ENCODE results near the gene OR52E2. TPM values are rescaled to one million over a fixed set of nuclear protein-coding genes. Genes with fewer than 3 reads are reported as not detected.

OR52E2 gene
- total and polyA plus RNA-seq, 4 donors = not detected

DNA sequence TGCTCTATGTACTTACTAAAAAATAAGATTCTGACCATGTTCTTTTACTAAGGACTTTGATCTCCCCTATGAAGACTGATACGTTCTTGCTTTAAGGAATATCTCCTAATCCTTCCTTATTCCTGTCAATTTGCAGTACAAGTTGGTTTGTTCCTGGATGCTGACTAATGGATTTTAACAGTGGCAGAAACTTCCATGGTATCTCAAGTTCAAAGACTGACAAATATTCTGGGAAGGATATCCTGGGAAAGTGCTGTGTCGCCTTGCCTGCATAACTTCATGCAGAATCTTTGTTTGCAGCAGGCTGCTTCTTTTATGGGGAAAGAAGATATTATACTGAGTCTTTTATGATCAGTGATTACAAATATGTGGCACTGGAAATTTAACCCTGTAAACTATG, 21.5 kb downstream of the OR52E2 start:
- 88% methylated on average over 1 of the region's 2 CpGs for WGBS (ENCODE audit: insufficient coverage)

DNA sequence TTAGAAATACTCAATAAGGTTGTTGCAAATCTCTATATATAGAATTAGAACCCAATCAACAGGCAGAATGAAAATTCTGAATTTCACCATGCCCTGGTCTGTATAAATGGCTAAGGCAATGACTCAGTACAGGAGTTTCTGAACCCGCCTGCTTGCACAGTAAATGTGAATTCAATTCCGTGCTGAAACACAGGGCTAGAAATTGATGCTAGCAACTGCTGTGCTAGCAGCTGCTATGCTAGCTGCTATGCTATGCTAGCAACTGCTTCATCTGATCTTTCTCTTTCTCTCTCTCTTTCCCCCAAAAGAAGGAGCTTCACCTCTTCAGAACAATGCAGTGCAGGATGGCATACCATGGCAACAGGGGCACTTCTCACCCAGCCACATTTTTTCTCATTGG, 22.8 kb downstream of the OR52E2 start:
- DNase-seq (ENCODE audit: low read depth in 4 of 6, low spot score in 6 of 6) = peak in 2 of 6 donors; percentile 49 to 63
- Histone ChIP-seq H3K4me3 (ENCODE audit: low read depth, low read length) (no peak overlapping the region), H3K27me3 (ENCODE audit: control insufficient read depth, insufficient read depth, low read length) (no peaks in the 10 kb centered on the region), H3K4me1 (ENCODE audit: control insufficient read depth, insufficient read depth, low read length) (no peaks in the 10 kb centered on the region), H3K9me3 (ENCODE audit: control insufficient read depth, insufficient read depth, low read length) (no peaks in the 10 kb centered on the region), H3K36me3 (ENCODE audit: control insufficient read depth, insufficient read depth, low read length) (no peaks in the 10 kb centered on the region), H3K27ac (ENCODE audit: low read depth, low read length) (no peak overlapping the region)
- WGBS (ENCODE audit: insufficient coverage) = 75% methylated on average over 2 of the region's 2 CpGs

More for the DNA sequence above, 21.5 kb downstream of the OR52E2 start:
- peak in 1 of 6 donors; percentile 7 for DNase-seq (ENCODE audit: low read depth in 4 of 6, low spot score in 6 of 6)
- no peaks in the 10 kb centered on the region for H3K36me3 ChIP-seq (ENCODE audit: control insufficient read depth, insufficient read depth, low read length)
- H3K27ac ChIP-seq (ENCODE audit: low read depth, low read length) = no peak overlapping the region
- no peaks in the 10 kb centered on the region for H3K9me3 ChIP-seq (ENCODE audit: control insufficient read depth, insufficient read depth, low read length)
- H3K4me1 ChIP-seq (ENCODE audit: control insufficient read depth, insufficient read depth, low read length) = no peaks in the 10 kb centered on the region
- H3K27me3 ChIP-seq (ENCODE audit: control insufficient read depth, insufficient read depth, low read length) = no peaks in the 10 kb centered on the region
- H3K4me3 ChIP-seq (ENCODE audit: low read depth, low read length) = no peak overlapping the region

GRCh38 chr11:5021996-5022395, 37.4 kb downstream of the OR52E2 start:
- Histone ChIP-seq H3K27me3 (ENCODE audit: control insufficient read depth, insufficient read depth, low read length) (no peaks in the 10 kb centered on the region), H3K4me3 (ENCODE audit: low read depth, low read length) (no peak overlapping the region), H3K36me3 (ENCODE audit: control insufficient read depth, insufficient read depth, low read length) (no peaks in the 10 kb centered on the region), H3K9me3 (ENCODE audit: control insufficient read depth, insufficient read depth, low read length) (peaks cover 4% of the 10 kb centered on the region), H3K27ac (ENCODE audit: low read depth, low read length) (no peak overlapping the region), H3K4me1 (ENCODE audit: control insufficient read depth, insufficient read depth, low read length) (no peaks in the 10 kb centered on the region)
- 89% methylated on average over 2 of the region's 2 CpGs for WGBS (ENCODE audit: insufficient coverage)
- no peak for DNase-seq (ENCODE audit: low read depth in 4 of 6, low spot score in 6 of 6)

- no peak for DNase-seq (ENCODE audit: low read depth in 4 of 6, low spot score in 6 of 6)
- 100% methylated on average over 1 of the region's 1 CpG for WGBS (ENCODE audit: insufficient coverage)
- no peaks in the 10 kb centered on the region for H3K27me3 ChIP-seq (ENCODE audit: control insufficient read depth, insufficient read depth, low read length)
- H3K27ac ChIP-seq (ENCODE audit: low read depth, low read length) = no peak overlapping the region
- H3K4me3 ChIP-seq (ENCODE audit: low read depth, low read length) = no peak overlapping the region
- no peaks in the 10 kb centered on the region for H3K9me3 ChIP-seq (ENCODE audit: control insufficient read depth, insufficient read depth, low read length)
- H3K4me1 ChIP-seq (ENCODE audit: control insufficient read depth, insufficient read depth, low read length) = no peaks in the 10 kb centered on the region
- no peaks in the 10 kb centered on the region for H3K36me3 ChIP-seq (ENCODE audit: control insufficient read depth, insufficient read depth, low read length)
These were observed 46.4 kb downstream of the OR52E2 start for GRCh38 chr11:5013012-5013411.

- 75% methylated on average over 3 of the region's 8 CpGs for WGBS (ENCODE audit: insufficient coverage)
- Histone ChIP-seq H3K27me3 (ENCODE audit: control insufficient read depth, insufficient read depth, low read length) (no peaks in the 10 kb centered on the region), H3K4me1 (ENCODE audit: control insufficient read depth, insufficient read depth, low read length) (no peaks in the 10 kb centered on the region), H3K27ac (ENCODE audit: low read depth, low read length) (no peak overlapping the region), H3K9me3 (ENCODE audit: control insufficient read depth, insufficient read depth, low read length) (no peaks in the 10 kb centered on the region), H3K4me3 (ENCODE audit: low read depth, low read length) (no peak overlapping the region), H3K36me3 (ENCODE audit: control insufficient read depth, insufficient read depth, low read length) (no peaks in the 10 kb centered on the region)
- DNase-seq (ENCODE audit: low read depth in 4 of 6, low spot score in 6 of 6) = no peak
These were observed 48.2 kb downstream of the OR52E2 start for GRCh38 chr11:5011254-5011653.

Other genes with a start within 250 kb of the OR52E2 start
- not detected for gene OR51F2, start 238.3 kb downstream of the OR52E2 start, total RNA-seq
- gene OR51F2, start 238.3 kb downstream of the OR52E2 start, polyA plus RNA-seq (ENCODE audit: insufficient read length in 2 of 2) = not detected
- gene OR51S1, start 210.4 kb downstream of the OR52E2 start, total RNA-seq = not detected
- not detected for gene OR51S1, start 210.4 kb downstream of the OR52E2 start, polyA plus RNA-seq (ENCODE audit: insufficient read length in 2 of 2)
- not detected for gene OR51T1, start 177.7 kb downstream of the OR52E2 start, total RNA-seq
- not detected for gene OR51T1, start 177.7 kb downstream of the OR52E2 start, polyA plus RNA-seq (ENCODE audit: insufficient read length in 2 of 2)
- gene OR51A7, start 155.8 kb downstream of the OR52E2 start, total RNA-seq = not detected
- gene OR51A7, start 155.8 kb downstream of the OR52E2 start, polyA plus RNA-seq (ENCODE audit: insufficient read length in 2 of 2) = not detected
- gene OR51G2, start 140.3 kb downstream of the OR52E2 start, total RNA-seq = not detected
- gene OR51G2, start 140.3 kb downstream of the OR52E2 start, polyA plus RNA-seq (ENCODE audit: insufficient read length in 2 of 2) = not detected
- not detected for gene OR51G1, start 135.3 kb downstream of the OR52E2 start, total RNA-seq
- gene OR51G1, start 135.3 kb downstream of the OR52E2 start, polyA plus RNA-seq (ENCODE audit: insufficient read length in 2 of 2) = not detected
- gene OR51A4, start 112.0 kb downstream of the OR52E2 start, total RNA-seq = not detected
- gene OR51A4, start 112.0 kb downstream of the OR52E2 start, polyA plus RNA-seq (ENCODE audit: insufficient read length in 2 of 2) = not detected
- not detected for gene OR51A2, start 103.9 kb downstream of the OR52E2 start, total RNA-seq
- not detected for gene OR51A2, start 103.9 kb downstream of the OR52E2 start, polyA plus RNA-seq (ENCODE audit: insufficient read length in 2 of 2)
- not detected for gene OR51L1, start 64.8 kb downstream of the OR52E2 start, total RNA-seq
- gene OR51L1, start 64.8 kb downstream of the OR52E2 start, polyA plus RNA-seq (ENCODE audit: insufficient read length in 2 of 2) = under 1 TPM in 1 of 2 donors, not detected in 1; 0.03 TPM
- not detected for gene OR52J3, start 13.1 kb downstream of the OR52E2 start, total RNA-seq
- not detected for gene OR52J3, start 13.1 kb downstream of the OR52E2 start, polyA plus RNA-seq (ENCODE audit: insufficient read length in 2 of 2)
- gene OR52E1, start 9.9 kb upstream of the OR52E2 start, total RNA-seq = not detected
- gene OR52E1, start 9.9 kb upstream of the OR52E2 start, polyA plus RNA-seq (ENCODE audit: insufficient read length in 2 of 2) = not detected
- gene OR52A5, start 78.7 kb upstream of the OR52E2 start, total RNA-seq = under 1 TPM in 1 of 2 donors, not detected in 1; 0.06 TPM
- not detected for gene OR52A5, start 78.7 kb upstream of the OR52E2 start, polyA plus RNA-seq (ENCODE audit: insufficient read length in 2 of 2)
- gene OR52A1, start 95.1 kb upstream of the OR52E2 start, total RNA-seq = not detected
- under 1 TPM; 0.05 to 0.10 TPM for gene OR52A1, start 95.1 kb upstream of the OR52E2 start, polyA plus RNA-seq (ENCODE audit: insufficient read length in 2 of 2)
- gene OR51V1, start 141.1 kb upstream of the OR52E2 start, total RNA-seq = not detected
- not detected for gene OR51V1, start 141.1 kb upstream of the OR52E2 start, polyA plus RNA-seq (ENCODE audit: insufficient read length in 2 of 2)
- gene HBB, start 167.4 kb upstream of the OR52E2 start, total RNA-seq = 1,000 to 10,000 TPM; 1,170 to 2,002 TPM
- 100 to 1,000 TPM; 132 to 148 TPM for gene HBB, start 167.4 kb upstream of the OR52E2 start, polyA plus RNA-seq (ENCODE audit: insufficient read length in 2 of 2)
- 1 to 10 TPM in 1 of 2 donors, under 1 TPM in 1; 0.17 to 1.2 TPM for gene HBD, start 174.9 kb upstream of the OR52E2 start, total RNA-seq
- not detected for gene HBD, start 174.9 kb upstream of the OR52E2 start, polyA plus RNA-seq (ENCODE audit: insufficient read length in 2 of 2)
- 1,000 to 10,000 TPM in 1 of 2 donors, 100 to 1,000 TPM in 1; 286 to 1,550 TPM for gene HBG1, start 190.2 kb upstream of the OR52E2 start, total RNA-seq
- 10 to 100 TPM in 1 of 2 donors, 1 to 10 TPM in 1; 8.9 to 10.7 TPM for gene HBG1, start 190.2 kb upstream of the OR52E2 start, polyA plus RNA-seq (ENCODE audit: insufficient read length in 2 of 2)
- over 10,000 TPM; 12,245 to 14,331 TPM for gene HBG2, start 195.2 kb upstream of the OR52E2 start, total RNA-seq
- 1,000 to 10,000 TPM; 2,225 to 2,582 TPM for gene HBG2, start 195.2 kb upstream of the OR52E2 start, polyA plus RNA-seq (ENCODE audit: insufficient read length in 2 of 2)
- 10 to 100 TPM; 14.4 to 30.5 TPM for gene HBE1, start 210.3 kb upstream of the OR52E2 start, total RNA-seq
- gene HBE1, start 210.3 kb upstream of the OR52E2 start, polyA plus RNA-seq (ENCODE audit: insufficient read length in 2 of 2) = 1 to 10 TPM; 9.2 to 9.3 TPM
- under 1 TPM in 1 of 2 donors, not detected in 1; 0.17 TPM for gene OR51B4, start 242.3 kb upstream of the OR52E2 start, total RNA-seq
- gene OR51B4, start 242.3 kb upstream of the OR52E2 start, polyA plus RNA-seq (ENCODE audit: insufficient read length in 2 of 2) = not detected